Muscle layer of duodenum (tissue), 2 donors: ENCODE results near the gene HOXA4.

ENCODE experiments used
- H3K27ac ChIP-seq: one replicate; pipeline ENCODE4 v1.7.0; 2013; ENCODE audit warnings: mild to moderate bottlenecking, low read length
- H3K27me3 ChIP-seq: one replicate; pipeline ENCODE4 v1.7.0; 2013; ENCODE audit warnings: low read depth, mild to moderate bottlenecking, control low read depth, low read length
- H3K36me3 ChIP-seq, 2 donors: one replicate each; pipeline ENCODE4 v1.7.0; 2013; ENCODE audit warnings: low read length in 2 of 2, control low read depth in 1 of 2, mild to moderate bottlenecking in 1 of 2; ENCODE audit not compliant: insufficient read depth in 2 of 2, control insufficient read depth in 1 of 2
- H3K4me1 ChIP-seq, 2 donors: one replicate each; pipeline ENCODE4 v1.7.0; 2013; ENCODE audit warnings: low read length in 2 of 2, mild to moderate bottlenecking in 2 of 2, control low read depth in 1 of 2, moderate library complexity in 1 of 2; ENCODE audit not compliant: insufficient read depth in 2 of 2, control insufficient read depth in 1 of 2
- H3K4me3 ChIP-seq, 2 donors: one replicate each; pipeline ENCODE4 v1.7.0; 2013; ENCODE audit warnings: low read length in 2 of 2, low read depth in 1 of 2, mild to moderate bottlenecking in 1 of 2
- H3K9me3 ChIP-seq, 2 donors: one replicate each; pipeline ENCODE4 v1.7.0; 2013; ENCODE audit warnings: low read length in 2 of 2, control low read depth in 1 of 2, mild to moderate bottlenecking in 1 of 2; ENCODE audit not compliant: control insufficient read depth in 1 of 2
- donor health status: healthy.

Gene HOXA4

GRCh38 chr7:27141923-27142579 lies 11.5 kb upstream of the HOXA4 start:
- Histone ChIP-seq H3K27ac (peak overlapping the region; percentile 97), H3K27me3 (peaks cover 7% of the 10 kb centered on the region), H3K36me3 (no peaks in the 10 kb centered on the region), H3K4me3 (peak overlapping the region; percentile 83 to 91), H3K4me1 (peaks cover 4 to 7% of the 10 kb centered on the region in 2 donors), H3K9me3 (no peaks in the 10 kb centered on the region)

GRCh38 chr7:27141137-27141922 lies 10.8 kb upstream of the HOXA4 start:
- Histone ChIP-seq H3K27ac (peak overlapping the region; percentile 97), H3K4me1 (peaks cover 4 to 7% of the 10 kb centered on the region in 2 donors), H3K27me3 (peaks cover 4% of the 10 kb centered on the region)

GRCh38 chr7:27140126-27140857 lies 9.7 kb upstream of the HOXA4 start:
- H3K9me3 ChIP-seq, result no peaks in the 10 kb centered on the region
- peaks cover 4% of the 10 kb centered on the region for H3K27me3 ChIP-seq
- peak overlapping the region; percentile 97 for H3K27ac ChIP-seq
- H3K36me3 ChIP-seq, result no peaks in the 10 kb centered on the region
- peaks cover 13 to 17% of the 10 kb centered on the region in 2 donors for H3K4me1 ChIP-seq
- peak overlapping the region; percentile 83 to 91 for H3K4me3 ChIP-seq

More at GRCh38 chr7:27141137-27141922, 10.8 kb upstream of the HOXA4 start:
- H3K36me3 ChIP-seq, result no peaks in the 10 kb centered on the region
- H3K9me3 ChIP-seq, result no peaks in the 10 kb centered on the region
- H3K4me3 ChIP-seq, result peak overlapping the region; percentile 83 to 91

GRCh38 chr7:27139334-27140125 lies 9.0 kb upstream of the HOXA4 start:
- peak overlapping the region; percentile 83 to 91 for H3K4me3 ChIP-seq
- H3K36me3 ChIP-seq, result no peaks in the 10 kb centered on the region
- H3K9me3 ChIP-seq, result no peaks in the 10 kb centered on the region
- H3K4me1 ChIP-seq, result peaks cover 21 to 24% of the 10 kb centered on the region in 2 donors
- peaks cover 2% of the 10 kb centered on the region for H3K27me3 ChIP-seq
- H3K27ac ChIP-seq, result peak overlapping the region; percentile 97

GRCh38 chr7:27138985-27139333 lies 8.4 kb upstream of the HOXA4 start:
- Histone ChIP-seq H3K9me3 (no peaks in the 10 kb centered on the region), H3K27ac (peak overlapping the region; percentile 97), H3K36me3 (no peaks in the 10 kb centered on the region), H3K4me3 (peak overlapping the region; percentile 83 to 91), H3K27me3 (no peaks in the 10 kb centered on the region), H3K4me1 (peaks cover 26 to 27% of the 10 kb centered on the region in 2 donors)

- no peaks in the 10 kb centered on the region for H3K27me3 ChIP-seq
- H3K36me3 ChIP-seq, result no peaks in the 10 kb centered on the region
- peak overlapping the region; percentile 97 for H3K27ac ChIP-seq
- peaks cover 29 to 32% of the 10 kb centered on the region in 2 donors for H3K4me1 ChIP-seq
- H3K9me3 ChIP-seq, result no peaks in the 10 kb centered on the region
- H3K4me3 ChIP-seq, result peak overlapping the region; percentile 83 to 91
Observed at GRCh38 chr7:27138472-27138871, 7.9 kb upstream of the HOXA4 start.

- H3K36me3 ChIP-seq, result no peaks in the 10 kb centered on the region
- H3K27me3 ChIP-seq, result no peaks in the 10 kb centered on the region
- H3K4me1 ChIP-seq, result peaks cover 32 to 36% of the 10 kb centered on the region in 2 donors
- H3K9me3 ChIP-seq, result no peaks in the 10 kb centered on the region
- peak overlapping the region; percentile 83 to 91 for H3K4me3 ChIP-seq
- H3K27ac ChIP-seq, result peak overlapping the region; percentile 97
Observed at GRCh38 chr7:27137640-27138315, 7.2 kb upstream of the HOXA4 start.

- Histone ChIP-seq H3K4me3 (no peak overlapping the region), H3K9me3 (no peaks in the 10 kb centered on the region), H3K4me1 (peaks cover 29 to 39% of the 10 kb centered on the region in 2 donors), H3K27me3 (no peaks in the 10 kb centered on the region), H3K36me3 (no peaks in the 10 kb centered on the region), H3K27ac (peak overlapping the region; percentile 61)
Observed at GRCh38 chr7:27134392-27134791, 3.8 kb upstream of the HOXA4 start.

GRCh38 chr7:27133409-27134231 lies 3.1 kb upstream of the HOXA4 start:
- Histone ChIP-seq H3K4me3 (no peak overlapping the region), H3K9me3 (no peaks in the 10 kb centered on the region), H3K27me3 (no peaks in the 10 kb centered on the region), H3K4me1 (peaks cover 29 to 43% of the 10 kb centered on the region in 2 donors), H3K36me3 (no peaks in the 10 kb centered on the region), H3K27ac (peak overlapping the region; percentile 61)

GRCh38 chr7:27132978-27133377 lies 2.4 kb upstream of the HOXA4 start:
- H3K9me3 ChIP-seq, result no peaks in the 10 kb centered on the region
- no peak overlapping the region for H3K4me3 ChIP-seq
- peaks cover 29 to 45% of the 10 kb centered on the region in 2 donors for H3K4me1 ChIP-seq
- peak overlapping the region; percentile 61 for H3K27ac ChIP-seq
- no peaks in the 10 kb centered on the region for H3K36me3 ChIP-seq
- no peaks in the 10 kb centered on the region for H3K27me3 ChIP-seq
